SK-N-SH (cell line): Measurements from ENCODE around the gene ADCY1. TPM values are rescaled to one million over a fixed set of nuclear protein-coding genes. Genes with fewer than 3 reads are reported as not detected.

ENCODE experiments used
- CTCF ChIA-PET: fragments of 300-600, 350-600 bp; formaldehyde crosslinking; extraction: SDS; loops from one replicate; lab custom pipeline; 2021; lab: Yijun Ruan, JAX
- POLR2A ChIA-PET: fragments of 350-600 bp; sonication (Branson Sonifier 250); formaldehyde crosslinking; extraction: SDS; loops from one replicate; lab custom pipeline; 2020; ENCODE audit warnings: antibody characterized with exemption, inconsistent platforms; lab: Yijun Ruan, JAX
- DNase-seq: peaks from one replicate; pipeline ENCODE4 v3.0.0; 2012
- H2AFZ ChIP-seq: fragments of 200-600 bp; sonication (generic); 2 replicates; pipeline ENCODE4 v1.8.1; 2016; ENCODE audit warnings: antibody characterized with exemption, mild to moderate bottlenecking, low read depth
- H3F3A ChIP-seq: fragments of 200-600 bp; sonication (generic); replicated peaks from 2 replicates; pipeline ENCODE3; 2016; ENCODE audit warnings: antibody characterized with exemption, mild to moderate bottlenecking; ENCODE audit not compliant: insufficient read depth
- H3K27ac ChIP-seq, 2 experiments: fragments of 200-500 bp in 1 of 2; fragments of 200-600 bp in 1 of 2; sonication (Bioruptor generic) in 1 of 2; sonication (generic), shearing (Covaris generic) in 1 of 2; 2 replicates each; pipeline versions ENCODE4 v1.5.1 to v1.6.1; 2014 to 2016; ENCODE audit warnings: low read depth in 2 of 2, inconsistent platforms in 1 of 2, low read length in 1 of 2, mild to moderate bottlenecking in 1 of 2, mixed read lengths in 1 of 2
- H3K27me3 ChIP-seq: fragments of 200-600 bp; sonication (generic), shearing (Covaris generic); 2 replicates; pipeline ENCODE4 v1.6.1; 2016; ENCODE audit warnings: mixed run types; ENCODE audit not compliant: insufficient read depth
- H3K36me3 ChIP-seq, 2 experiments: fragments of 200-500 bp in 1 of 2; fragments of 200-600 bp in 1 of 2; sonication (Bioruptor generic) in 1 of 2; sonication (generic) in 1 of 2; replicated peaks in 1 of 2; 2 replicates each; pipeline versions ENCODE3 to v1.5.1; 2014 to 2016; ENCODE audit warnings: low read length in 1 of 2, mild to moderate bottlenecking in 1 of 2; ENCODE audit not compliant: insufficient read depth in 2 of 2, control insufficient read depth in 1 of 2
- H3K4me1 ChIP-seq, 2 experiments: fragments of 200-500 bp in 1 of 2; fragments of 200-600 bp in 1 of 2; sonication (Bioruptor generic) in 1 of 2; sonication (generic), shearing (Covaris generic) in 1 of 2; 2 replicates each; pipeline versions ENCODE4 v1.5.1 to v1.6.1; 2014 to 2016; ENCODE audit warnings: low read depth in 1 of 2, low read length in 1 of 2, mixed run types in 1 of 2; ENCODE audit not compliant: insufficient read depth in 2 of 2, control insufficient read depth in 1 of 2
- H3K4me2 ChIP-seq: fragments of 200-600 bp; sonication (generic), shearing (Covaris generic); 2 replicates; pipeline ENCODE4 v1.6.1; 2017; ENCODE audit warnings: mixed run types
- H3K4me3 ChIP-seq, 2 experiments: fragments of 200-500 bp in 1 of 2; fragments of 200-600 bp in 1 of 2; sonication (Bioruptor generic) in 1 of 2; sonication (generic), shearing (Covaris generic) in 1 of 2; 2 replicates each; pipeline versions ENCODE4 v1.5.1 to v1.8.1; 2014 to 2016; ENCODE audit warnings: low read depth in 2 of 2, inconsistent platforms in 1 of 2, low read length in 1 of 2, mild to moderate bottlenecking in 1 of 2, mixed read lengths in 1 of 2, moderate library complexity in 1 of 2
- H3K79me2 ChIP-seq: fragments of 200-600 bp; sonication (generic); 2 replicates; pipeline ENCODE4 v1.8.1; 2017; ENCODE audit warnings: mild to moderate bottlenecking; ENCODE audit not compliant: insufficient read depth
- H3K9ac ChIP-seq: fragments of 200-600 bp; sonication (generic); 2 replicates; pipeline ENCODE4 v1.6.1; 2017; ENCODE audit warnings: mixed run types
- H3K9me2 ChIP-seq: fragments of 200-600 bp; sonication (generic); 2 replicates; pipeline ENCODE4 v1.6.1; 2017; ENCODE audit warnings: mixed run types
- H3K9me3 ChIP-seq: fragments of 200-600 bp; sonication (generic); 2 replicates; pipeline ENCODE4 v1.6.1; 2017; ENCODE audit warnings: mixed run types, mild to moderate bottlenecking, moderate library complexity
- H4K20me1 ChIP-seq: fragments of 200-600 bp; sonication (generic); 2 replicates; pipeline ENCODE4 v1.6.1; 2017; ENCODE audit warnings: mild to moderate bottlenecking, mixed run types; ENCODE audit not compliant: insufficient read depth
- ELF1 ChIP-seq: IDR thresholded peaks from 2 replicates; pipeline ENCODE4 v1.4.0; 2012
- EZH2phosphoT487 ChIP-seq: fragments of 200-600 bp; sonication (generic); IDR thresholded peaks from 2 replicates; pipeline ENCODE4 v1.6.1; 2017; ENCODE audit warnings: low read depth, mixed run types, mild to moderate bottlenecking, antibody characterized with exemption, moderate library complexity, borderline replicate concordance
- FOSL2 ChIP-seq: IDR thresholded peaks from 2 replicates; pipeline ENCODE4 v1.4.0; 2012; ENCODE audit warnings: low read depth, mild to moderate bottlenecking, moderate library complexity, borderline replicate concordance
- GATA2 ChIP-seq: sonication (generic); formaldehyde crosslinking; IDR thresholded peaks from 2 replicates; pipeline ENCODE4 v1.5.0; 2020; ENCODE audit warnings: mild to moderate bottlenecking, missing genetic modification reagents
- IRF3 ChIP-seq: fragments of 150-350 bp; IDR thresholded peaks from 2 replicates; pipeline ENCODE4 v1.6.1; 2016; ENCODE audit warnings: mild to moderate bottlenecking, low read depth, low read length
- MAX ChIP-seq: IDR thresholded peaks from 2 replicates; pipeline ENCODE4 v1.4.0; 2012; ENCODE audit warnings: low read depth
- MEF2A ChIP-seq: IDR thresholded peaks from 2 replicates; pipeline ENCODE4 v1.4.0; 2012; ENCODE audit warnings: low read depth, borderline replicate concordance
- NFIC ChIP-seq: IDR thresholded peaks from 2 replicates; pipeline ENCODE4 v1.4.0; 2012; ENCODE audit warnings: borderline replicate concordance
- PBX3 ChIP-seq: IDR thresholded peaks from 2 replicates; pipeline ENCODE4; 2012
- REST ChIP-seq: IDR thresholded peaks from 2 replicates; pipeline ENCODE4 v1.6.1; 2012; ENCODE audit warnings: mild to moderate bottlenecking, low read depth, low read length, moderate library complexity
- RFX5 ChIP-seq: IDR thresholded peaks from 2 replicates; pipeline ENCODE4 v1.6.1; 2012; ENCODE audit warnings: mild to moderate bottlenecking, improper control_type of control experiment, low read length
- TAF1 ChIP-seq: IDR thresholded peaks from 2 replicates; pipeline ENCODE4 v1.6.1; 2012; ENCODE audit warnings: low read depth, mild to moderate bottlenecking, low read length, moderate library complexity, borderline replicate concordance
- TCF12 ChIP-seq: IDR thresholded peaks from 2 replicates; pipeline ENCODE4 v1.4.0; 2012
- TEAD4 ChIP-seq: IDR thresholded peaks from 2 replicates; pipeline ENCODE4 v1.4.0; 2012; ENCODE audit warnings: mild to moderate bottlenecking, borderline replicate concordance; ENCODE audit not compliant: insufficient read depth
- YY1 ChIP-seq: IDR thresholded peaks from 2 replicates; pipeline ENCODE4 v1.4.0; 2012; ENCODE audit warnings: low read depth, mild to moderate bottlenecking
- ZBTB33 ChIP-seq: IDR thresholded peaks from 2 replicates; pipeline ENCODE4 v1.4.0; 2012; ENCODE audit warnings: low read depth, borderline replicate concordance
- WGBS: methylation state at CpG from one replicate; pipeline ENCODE4 v1.1.6; 2017; ENCODE audit warnings: low lambda C conversion rate; 5-methylcytosine and 5-hydroxymethylcytosine counted together
- polyA plus RNA-seq, 3 experiments: library from polyadenylated mRNA; depleted of rRNA; stranded (reverse); fragments of >200 nt; gene quantifications; 2 replicates each; pipeline ENCODE4 v1.2.3, GENCODE V29; 2012

The ADCY1 gene
- polyA plus RNA-seq, 1 of the 3 experiments (the other 2 are of a cell fraction): 0.16 TPM

GRCh38 chr7:45563941-45564461 is 10.2 kb upstream of the ADCY1 start:
- DNase-seq: no peak
- no peaks in the 10 kb centered on the region for H3K9me2 ChIP-seq
- 23% methylated on average over 10 of the region's 12 CpGs for WGBS
- no peak for TF ChIP-seq REST
- TF ChIP-seq GATA2 (CRISPR knock-in tag): no peak
- TF ChIP-seq TEAD4: no peak
- TF ChIP-seq RFX5: no peak
- TF ChIP-seq NFIC: no peak
- no peak for TF ChIP-seq MAX
- no peak for TF ChIP-seq FOSL2
- no peak for TF ChIP-seq IRF3
- TF ChIP-seq EZH2phosphoT487: no peak
- no peak for TF ChIP-seq TCF12
- no peak for TF ChIP-seq PBX3
- no peak for TF ChIP-seq TAF1
- no peak for TF ChIP-seq MEF2A
- no peak for TF ChIP-seq ZBTB33
- TF ChIP-seq ELF1: no peak
- TF ChIP-seq YY1: no peak
- TF ChIP-seq, all 33 proteins: peak for 0
- H3K9me3 ChIP-seq: no peaks in the 10 kb centered on the region
- no peak overlapping the region for H2AFZ ChIP-seq
- no peaks in the 10 kb centered on the region for H3K27me3 ChIP-seq
- no peak overlapping the region for H3K9ac ChIP-seq
- no peak overlapping the region for H3K27ac ChIP-seq
- ChIA-PET CTCF (interaction anchor here (1.3 to 1.6 kb wide), 3 partner anchors 9 to 156 kb away, joined by 3 to 8 read pairs (median 4); partner anchors contain the start of gene ADCY1), POLR2A (no interaction called here)
- peaks cover 0 to 16% of the 10 kb centered on the region in 2 experiments; a peak in 1 of 4 replicates for H3K4me1 ChIP-seq
- no peak overlapping the region for H3K4me2 ChIP-seq
- no peaks in the 10 kb centered on the region for H3F3A ChIP-seq
- no peak overlapping the region for H3K4me3 ChIP-seq
- H3K36me3 ChIP-seq: no peaks in the 10 kb centered on the region
- no peaks in the 10 kb centered on the region for H3K79me2 ChIP-seq
- H4K20me1 ChIP-seq: no peaks in the 10 kb centered on the region
